GM12892 (cell line): Measurements from ENCODE around the gene MED14.

Experiments
- POLR2AphosphoS5 ChIP-seq: IDR thresholded peaks from 2 replicates; pipeline ENCODE4 v1.6.1; 2011; ENCODE audit warnings: low read depth, low read length, control low read depth
- TAF1 ChIP-seq: IDR thresholded peaks from 2 replicates; pipeline ENCODE4 v1.6.1; 2011; ENCODE audit warnings: low read depth, mild to moderate bottlenecking, control low read depth, low read length, borderline replicate concordance

GRCh38 chrX:40719731-40720130, 15.6 kb downstream of the MED14 start:
- no peak for TF ChIP-seq TAF1
- no peak for TF ChIP-seq POLR2AphosphoS5
